NCI-H2227 treated with DMSO at 0.1 percent for 48 hours (cell line): Measurements from ENCODE around the gene MRPL55.

Experiments used
- DNase-seq: peaks from one replicate; lab custom pipeline; 2025; lab: John Stamatoyannopoulos, UW

The MRPL55 gene

DNA sequence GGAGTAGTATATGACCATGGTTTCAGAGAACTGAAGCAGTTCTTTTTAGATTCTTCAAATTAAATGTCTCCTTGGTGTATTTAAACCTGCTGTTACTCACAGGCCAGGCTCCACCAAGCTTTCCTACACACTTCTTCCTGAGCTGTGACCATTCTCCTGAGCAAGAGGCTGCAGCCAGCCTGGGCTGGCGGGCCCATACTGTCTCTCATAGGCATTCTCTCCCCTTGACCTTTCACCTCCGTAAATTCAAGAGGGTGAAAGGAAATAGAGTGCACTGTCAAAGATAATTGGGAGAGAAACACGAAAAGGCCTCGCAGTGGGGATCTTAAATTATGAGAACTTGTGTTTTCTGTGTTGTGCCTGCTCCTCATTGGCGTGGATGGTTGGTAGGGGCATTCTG, 24.3 kb downstream of the MRPL55 start:
- DNase-seq: peak; percentile 7

- no peak for DNase-seq
These were observed 24.8 kb downstream of the MRPL55 start for GRCh38 chr1:228084325-228084724.

- DNase-seq: no peak
These were observed 25.2 kb downstream of the MRPL55 start for GRCh38 chr1:228083871-228084278.

DNA sequence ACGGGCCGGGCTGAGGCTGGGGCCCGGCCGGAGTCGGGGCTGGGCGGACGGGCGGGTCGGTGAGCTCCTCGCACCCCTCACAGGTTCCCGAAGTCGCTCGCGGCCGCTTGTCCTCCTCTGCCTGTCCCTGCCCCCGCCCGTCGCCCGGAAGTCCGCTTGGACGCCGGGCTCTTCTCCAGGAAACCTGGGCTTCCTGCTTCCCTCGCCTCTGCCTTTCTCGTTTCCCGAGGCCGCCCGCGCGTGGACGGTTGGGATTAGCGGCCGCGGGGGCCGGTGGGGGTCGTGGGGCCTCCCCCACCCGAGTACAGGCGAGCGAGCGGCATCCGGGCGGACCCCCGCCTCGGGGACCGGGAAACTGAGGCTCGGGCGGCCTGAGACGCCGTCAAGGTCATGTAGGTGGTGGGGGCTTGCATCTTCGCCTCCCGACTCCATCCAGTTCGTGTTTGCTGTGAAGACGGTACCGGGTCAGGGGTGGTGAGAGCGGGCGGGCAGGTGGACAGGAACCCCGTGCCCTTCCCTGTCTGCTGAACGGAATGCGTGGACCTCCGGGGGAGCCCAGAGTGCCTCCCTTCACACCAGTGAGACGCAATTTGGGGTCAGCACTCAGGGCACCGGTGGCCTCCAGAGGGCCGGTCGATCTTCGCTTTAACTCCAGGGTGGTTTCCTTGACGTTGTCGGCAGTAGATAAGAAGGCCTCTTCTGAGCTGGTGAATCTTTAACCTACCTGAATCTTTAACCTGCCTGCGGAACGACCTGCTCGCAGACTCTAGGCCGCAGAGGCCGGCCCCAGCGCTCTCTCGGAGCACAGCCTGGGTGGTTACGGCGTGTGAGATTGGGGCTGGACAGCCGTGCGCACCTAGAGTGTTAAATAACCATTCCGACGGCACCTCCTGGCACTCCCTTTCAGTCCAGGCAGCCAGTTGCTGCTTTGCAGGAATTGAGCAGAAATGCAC, 25.9 kb downstream of the MRPL55 start:
- no peak for DNase-seq

- peak; percentile 90 for DNase-seq
These were observed 26.7 kb downstream of the MRPL55 start, which contains the start of gene ARF1 for GRCh38 chr1:228082214-228082917. Gene ARF1, plus strand, starts transcription at chr1:228082708. Its CDS starts 14,407 bp downstream, at chr1:228097115.

DNA sequence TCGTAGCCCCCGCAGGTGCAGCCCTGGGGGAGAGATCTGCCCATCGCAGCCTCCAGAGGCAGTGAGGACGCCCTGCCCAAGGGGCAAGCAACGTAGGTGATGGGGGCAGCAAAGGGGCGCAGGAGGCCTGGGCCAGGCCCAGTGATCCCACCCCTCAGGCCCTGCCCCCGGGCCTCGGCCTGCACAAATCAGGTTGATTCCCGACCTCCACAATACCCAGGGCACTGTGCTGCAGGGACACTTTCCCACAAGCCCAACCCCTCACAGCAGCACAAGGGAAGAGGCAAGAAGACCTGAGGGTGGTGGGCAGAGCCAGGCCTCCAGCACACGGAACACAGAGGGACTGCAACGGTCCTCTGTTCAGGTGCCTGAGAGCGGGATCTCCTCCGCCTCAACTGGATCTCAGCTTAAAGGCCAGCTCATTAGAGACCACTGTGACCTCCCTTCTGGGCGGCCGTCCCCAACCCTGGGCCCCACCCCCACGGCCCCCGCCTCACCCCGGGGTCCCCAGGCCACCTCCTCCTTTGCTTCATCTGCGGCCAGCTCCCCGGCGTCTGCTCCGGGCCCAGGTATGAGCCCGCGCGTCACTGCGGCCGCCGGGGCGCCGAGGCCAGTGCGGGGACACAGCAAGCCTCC, 27.4 kb downstream of the MRPL55 start:
- DNase-seq: no peak

DNA sequence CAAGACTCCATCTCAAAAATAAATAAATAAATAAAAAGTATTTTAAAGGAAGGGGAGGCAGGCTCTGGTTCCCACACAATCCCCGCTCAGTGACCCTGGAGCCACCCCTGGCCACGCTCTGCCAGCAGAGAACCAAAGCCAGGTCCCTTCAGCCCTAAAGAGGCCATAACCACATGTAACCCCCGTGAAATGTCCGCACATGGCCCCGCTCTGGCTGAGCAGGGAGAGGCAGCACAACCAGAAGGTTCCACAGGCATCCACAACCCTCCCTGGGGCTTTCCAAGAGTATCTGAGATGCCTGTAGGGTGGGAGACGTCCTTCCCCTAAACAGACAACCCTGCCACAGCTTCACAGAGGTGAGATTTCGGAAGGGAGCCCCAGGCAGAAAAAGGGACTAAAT, 28.0 kb downstream of the MRPL55 start:
- no peak for DNase-seq

GRCh38 chr1:228079601-228080263, 29.4 kb downstream of the MRPL55 start:
- DNase-seq: no peak

GRCh38 chr1:228079013-228079412, 30.1 kb downstream of the MRPL55 start:
- DNase-seq: no peak

DNA sequence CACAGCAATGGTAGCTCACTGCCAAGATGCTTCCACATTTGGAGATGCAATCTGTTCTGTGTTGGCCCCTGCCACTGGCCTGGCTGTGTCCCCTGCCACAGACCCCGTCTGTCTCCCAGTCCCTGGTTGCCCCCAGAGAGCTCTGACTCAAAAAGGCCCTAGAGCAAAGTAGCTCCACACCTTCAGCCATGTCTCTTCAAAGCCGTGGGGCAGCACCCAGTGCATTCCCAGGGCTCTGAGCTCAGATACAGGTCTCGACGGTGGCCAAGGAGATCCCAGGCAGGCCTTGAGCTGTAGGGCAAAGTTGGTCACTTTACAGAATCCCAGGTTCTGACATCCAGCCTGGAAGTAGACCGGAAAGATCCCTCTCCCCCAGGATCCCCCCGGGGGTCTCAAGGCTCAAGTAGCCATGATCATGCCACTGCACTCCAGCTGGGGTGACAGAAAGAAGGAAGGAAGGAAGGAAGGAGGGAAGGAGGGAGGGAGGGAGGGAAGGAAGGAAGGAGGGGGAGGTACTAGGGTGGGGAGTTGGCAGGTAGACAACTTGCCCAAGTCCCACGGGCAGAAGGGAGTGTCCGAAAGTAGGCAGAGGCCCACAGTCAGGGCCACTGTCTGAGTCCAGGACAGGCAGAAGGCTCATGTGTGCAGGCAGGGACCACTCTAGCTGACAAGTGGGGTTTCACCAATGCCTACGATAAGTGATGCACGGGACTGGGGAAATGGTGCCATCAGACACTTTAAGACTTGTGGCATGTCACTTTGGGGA, 31.4 kb downstream of the MRPL55 start:
- DNase-seq: no peak

- no peak for DNase-seq
These were observed 32.2 kb downstream of the MRPL55 start for GRCh38 chr1:228076796-228077430.

- DNase-seq: no peak
These were observed 33.3 kb downstream of the MRPL55 start for GRCh38 chr1:228075801-228076271.

- DNase-seq: no peak
These were observed 34.0 kb downstream of the MRPL55 start for GRCh38 chr1:228074954-228075730.

- no peak for DNase-seq
These were observed 35.1 kb downstream of the MRPL55 start for GRCh38 chr1:228073857-228074545.

GRCh38 chr1:228073061-228073856, 35.8 kb downstream of the MRPL55 start:
- no peak for DNase-seq

GRCh38 chr1:228072658-228073043, 36.4 kb downstream of the MRPL55 start:
- DNase-seq: no peak

DNA sequence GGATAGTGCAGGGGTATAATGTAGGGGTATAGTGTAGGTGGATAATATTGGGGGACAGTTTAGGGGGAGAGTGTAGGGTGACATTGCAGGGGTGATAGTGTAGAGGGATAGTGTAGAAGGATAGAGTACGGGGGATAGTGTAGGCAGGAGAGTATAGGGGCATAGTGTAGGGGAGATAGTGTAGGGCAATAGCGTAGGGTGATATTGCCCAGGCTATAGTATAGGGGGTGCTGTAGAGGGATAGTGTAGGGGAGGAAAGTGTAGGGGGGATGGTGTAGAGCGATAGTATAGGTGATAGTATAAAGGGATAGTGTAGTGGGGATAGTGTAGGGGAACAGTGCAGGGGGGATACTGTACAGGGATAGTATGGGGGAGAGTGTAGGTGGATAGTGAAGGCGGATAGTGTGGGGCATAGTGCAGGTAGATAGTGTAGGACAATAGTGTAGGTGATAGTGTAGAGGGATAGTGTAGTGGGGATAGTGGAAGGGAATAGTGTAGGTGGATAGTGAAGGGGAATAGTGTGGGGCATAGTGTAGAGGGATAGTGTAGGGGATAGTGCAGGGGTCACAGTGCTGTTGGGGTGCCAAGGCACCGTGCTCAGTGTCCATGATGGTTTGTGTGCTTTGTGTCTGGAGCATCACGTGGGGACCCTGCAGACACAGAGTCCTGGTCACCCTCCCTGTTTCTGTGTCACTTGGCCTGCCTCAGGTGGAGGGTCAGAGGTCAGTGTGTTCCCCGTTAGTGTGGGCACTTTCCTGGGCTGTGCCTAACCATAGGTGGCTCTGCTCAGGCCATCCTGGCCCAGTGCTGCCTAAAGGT, 37.1 kb downstream of the MRPL55 start:
- no peak for DNase-seq

DNA sequence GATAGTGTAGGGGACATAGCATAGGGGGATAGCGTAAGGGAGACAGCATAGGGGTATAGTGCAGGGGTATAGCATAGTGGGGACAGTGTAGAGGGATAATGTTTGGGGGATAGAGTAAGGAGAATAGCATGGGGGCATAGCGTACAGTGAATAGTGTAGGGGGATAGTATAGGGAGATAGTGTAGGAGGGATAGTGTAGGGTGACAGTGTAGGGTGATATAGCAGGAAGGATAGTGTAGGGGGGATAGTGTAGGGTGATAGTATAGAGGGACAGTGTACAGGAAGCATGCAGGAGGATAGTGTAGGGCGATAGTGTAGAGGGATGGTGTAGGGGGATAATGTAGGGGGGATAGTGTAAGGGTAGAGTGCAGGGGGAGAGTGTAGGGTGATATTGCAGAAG, 38.2 kb downstream of the MRPL55 start:
- no peak for DNase-seq
